NCI-H2029 (cell line): ENCODE data around the gene CPNE2.
"Not testable (repeated sequence)": the region's sequence is repeated elsewhere in the genome, so short reads cannot be mapped to it uniquely, and the experiment has no call there.

ENCODE experiments used
- DNase-seq: peaks from one replicate; lab custom pipeline; 2025; lab: John Stamatoyannopoulos, UW

The CPNE2 gene

DNA sequence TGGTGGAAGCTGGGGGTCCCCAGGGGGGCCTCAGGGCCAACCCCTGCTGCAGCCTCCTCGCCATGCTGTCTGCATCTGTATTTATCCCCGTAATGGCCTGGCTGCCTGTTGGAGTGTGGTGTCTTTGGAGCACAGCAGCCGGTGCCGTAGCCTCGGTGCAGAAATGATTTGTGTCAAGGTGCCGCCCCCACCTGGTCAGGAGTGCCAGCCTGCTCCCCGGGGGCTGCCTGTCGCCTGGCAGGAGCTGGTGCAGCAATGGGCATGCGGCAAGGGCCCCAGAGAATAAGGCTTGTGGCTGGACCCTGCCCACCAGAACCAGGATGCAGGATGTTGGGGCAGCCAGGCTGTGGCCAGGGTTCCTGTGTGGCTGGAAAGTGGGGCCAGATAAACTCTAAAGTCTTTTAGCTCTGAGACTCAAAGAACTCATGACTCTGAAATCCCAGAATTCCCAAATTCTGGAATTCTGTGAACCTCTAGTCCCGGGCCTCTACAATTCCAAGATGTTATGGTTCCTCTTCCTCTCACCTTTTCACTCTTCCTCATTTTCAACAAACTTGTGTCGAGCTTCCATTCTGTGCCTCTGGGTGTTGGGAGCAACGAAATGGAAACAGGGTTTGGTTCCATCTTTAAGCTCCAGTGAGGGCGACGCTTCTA lies 5.9 kb downstream of the CPNE2 start:
- DNase-seq: no peak

- not testable (repeated sequence) for DNase-seq
Measured at GRCh38 chr16:57099965-57100364, 7.6 kb downstream of the CPNE2 start.

- no peak for DNase-seq
Measured at GRCh38 chr16:57100445-57100844, 8.1 kb downstream of the CPNE2 start.

DNA sequence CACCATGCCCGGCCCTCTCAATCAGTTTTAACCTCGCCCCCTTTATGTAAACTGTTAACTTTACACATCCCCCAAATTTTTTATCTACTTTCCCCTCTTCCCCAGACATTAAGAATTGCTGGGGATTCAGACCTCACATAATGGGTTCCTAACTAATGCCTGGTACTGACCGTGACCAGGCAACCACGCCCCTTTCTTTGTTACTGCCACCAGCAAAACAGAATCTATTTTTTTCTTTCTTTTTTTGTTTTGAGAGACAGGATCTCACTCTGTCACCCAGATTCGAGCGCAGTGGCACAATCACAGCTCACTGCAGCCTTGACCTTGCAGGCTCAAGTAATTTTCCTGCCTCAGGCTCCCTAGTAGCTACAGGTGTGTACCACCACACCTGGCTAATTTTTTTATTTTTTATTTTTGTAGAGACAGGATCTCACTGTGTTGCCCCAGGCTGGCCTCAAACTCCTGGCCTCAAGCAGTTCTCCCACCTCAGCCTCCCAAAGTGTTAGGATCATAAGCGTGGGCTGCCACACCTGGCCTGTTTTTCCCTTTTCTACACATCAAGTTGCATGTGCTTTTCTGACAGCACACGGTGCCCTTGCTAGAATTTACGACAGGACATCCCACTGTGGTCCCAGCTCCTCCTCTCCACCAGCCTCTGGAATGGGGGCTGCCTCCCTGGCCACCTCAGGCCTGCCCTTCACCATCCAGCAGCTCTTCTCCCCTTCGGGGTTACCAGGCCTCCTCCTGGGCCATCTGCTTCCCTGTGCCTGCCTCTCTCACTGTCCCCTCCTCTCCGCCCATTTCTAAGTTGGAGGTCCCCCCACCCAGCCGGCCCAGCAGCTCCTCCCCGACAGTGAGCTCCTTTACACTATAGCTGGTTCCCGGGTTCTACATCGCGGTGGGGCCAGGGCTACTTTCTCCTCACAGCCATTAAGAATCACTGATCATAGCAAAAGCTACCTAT lies 10.8 kb downstream of the CPNE2 start:
- no peak for DNase-seq

GRCh38 chr16:57104706-57105105 lies 12.3 kb downstream of the CPNE2 start:
- DNase-seq: no peak

DNA sequence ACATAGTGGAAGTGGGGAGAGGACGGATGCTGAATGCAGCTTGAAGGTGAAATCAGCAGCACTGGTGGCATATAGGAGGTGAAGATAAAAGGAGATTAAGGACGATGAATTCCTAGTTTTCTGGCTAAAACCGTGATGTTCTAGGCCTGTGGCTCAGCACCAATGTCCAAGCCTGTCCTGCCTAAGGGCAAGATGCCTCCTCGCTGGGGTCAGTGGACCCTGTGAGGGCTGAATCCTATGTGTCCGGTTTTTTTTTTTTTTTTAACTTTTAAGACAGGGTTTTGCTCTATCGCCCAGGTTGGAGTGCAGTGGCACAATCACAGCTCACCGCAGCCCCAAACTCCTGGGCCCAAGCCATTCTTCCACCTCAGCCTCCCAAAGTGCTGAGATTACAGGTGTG lies 12.8 kb downstream of the CPNE2 start:
- no peak for DNase-seq

GRCh38 chr16:57106767-57107166 lies 14.4 kb downstream of the CPNE2 start:
- no peak for DNase-seq

GRCh38 chr16:57107321-57107922 lies 15.0 kb downstream of the CPNE2 start:
- no peak for DNase-seq

GRCh38 chr16:57108432-57108831 lies 16.0 kb downstream of the CPNE2 start:
- DNase-seq: no peak

DNA sequence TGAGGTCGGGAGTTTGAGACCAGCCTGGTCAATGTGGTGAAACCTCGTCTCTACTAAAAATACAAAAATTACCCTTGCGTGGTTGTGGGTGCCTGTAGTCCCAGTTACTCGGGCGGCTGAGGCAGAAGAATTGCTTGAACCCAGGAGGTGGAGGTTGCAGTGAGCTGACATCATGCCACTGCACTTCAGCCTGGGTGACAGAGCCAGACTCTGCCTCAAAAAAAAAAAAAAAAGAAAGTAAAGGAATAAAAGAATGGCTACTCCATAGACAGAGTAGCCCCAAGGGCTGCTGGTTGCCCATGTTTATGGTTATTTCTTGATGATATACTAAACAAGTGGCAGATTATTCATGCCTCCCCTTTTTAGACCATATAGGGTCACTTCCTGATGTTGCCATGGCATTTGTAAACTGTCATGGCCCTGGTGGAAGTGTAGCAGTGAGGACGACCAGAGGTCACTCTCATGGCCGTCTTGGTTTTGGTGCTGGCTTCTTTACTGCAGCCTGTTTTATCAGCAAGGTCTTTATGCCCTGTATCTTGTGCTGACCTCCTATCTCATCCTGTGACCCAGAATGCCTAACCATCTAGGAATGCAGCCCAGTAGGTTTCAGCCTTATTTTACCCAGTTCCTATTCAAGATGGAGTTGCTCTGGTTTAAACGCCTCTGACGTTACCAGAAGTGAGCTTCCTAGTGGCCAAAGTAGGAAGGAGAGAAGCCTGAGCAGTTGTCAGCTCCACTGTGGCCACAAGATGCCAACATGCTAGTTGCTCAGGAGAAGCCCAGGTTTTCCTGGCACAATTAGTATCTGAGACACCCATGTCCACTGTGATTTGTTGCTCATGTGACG lies 17.1 kb downstream of the CPNE2 start:
- DNase-seq: not testable (repeated sequence)

DNA sequence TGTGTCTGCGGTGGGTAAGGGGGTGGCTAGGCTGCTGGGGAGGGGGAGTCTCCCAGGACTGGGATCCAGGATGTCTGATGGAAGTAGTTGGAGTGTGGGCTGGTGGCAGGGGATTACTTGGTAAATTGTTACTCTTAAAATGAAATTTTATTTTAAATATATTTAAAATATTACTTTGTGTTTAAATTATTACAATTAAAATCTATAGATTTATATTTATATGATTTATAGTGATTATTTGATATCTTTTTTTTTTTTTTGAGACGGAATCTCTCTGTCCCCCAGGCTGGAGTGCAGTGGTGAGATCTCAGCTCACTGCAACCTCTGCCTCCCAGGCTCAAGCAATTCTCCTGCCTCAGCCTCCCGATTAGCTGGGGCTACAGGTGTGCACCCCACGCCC lies 18.6 kb downstream of the CPNE2 start:
- DNase-seq: no peak

GRCh38 chr16:57111420-57111819 lies 19.0 kb downstream of the CPNE2 start:
- DNase-seq: no peak

DNA sequence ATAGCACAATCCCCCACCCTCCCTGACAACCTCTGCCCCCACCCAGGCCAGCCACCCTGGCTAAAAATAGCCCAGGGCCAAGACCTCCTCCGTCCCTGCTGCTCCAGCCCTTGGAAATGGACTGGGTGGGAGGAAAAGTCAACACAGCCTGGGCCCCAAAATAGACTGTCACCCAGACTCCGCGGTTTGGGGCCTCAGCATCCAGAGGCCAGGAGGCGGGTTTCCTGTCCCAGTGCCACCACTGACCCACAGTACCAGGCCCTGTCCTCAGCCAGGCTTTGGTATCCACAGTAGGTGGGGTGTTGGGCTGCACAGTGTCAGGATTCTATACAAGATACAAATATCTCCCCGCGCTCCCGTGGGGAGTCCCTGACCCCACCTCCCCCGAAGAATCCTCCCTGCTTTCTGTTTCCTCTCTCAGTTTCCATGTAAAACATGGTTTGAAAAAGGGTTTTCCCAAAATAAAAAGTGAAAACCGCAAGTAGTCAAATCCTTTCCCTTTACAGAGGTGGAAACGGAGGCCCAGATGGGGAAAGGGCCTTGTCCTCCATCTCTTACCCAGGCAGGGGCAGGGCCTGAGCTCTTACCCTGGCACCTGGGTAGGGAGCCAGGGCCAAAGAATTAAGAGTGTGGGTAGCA lies 20.1 kb downstream of the CPNE2 start:
- DNase-seq: no peak

- no peak for DNase-seq
Measured at GRCh38 chr16:57113042-57113453, 20.7 kb downstream of the CPNE2 start.

DNA sequence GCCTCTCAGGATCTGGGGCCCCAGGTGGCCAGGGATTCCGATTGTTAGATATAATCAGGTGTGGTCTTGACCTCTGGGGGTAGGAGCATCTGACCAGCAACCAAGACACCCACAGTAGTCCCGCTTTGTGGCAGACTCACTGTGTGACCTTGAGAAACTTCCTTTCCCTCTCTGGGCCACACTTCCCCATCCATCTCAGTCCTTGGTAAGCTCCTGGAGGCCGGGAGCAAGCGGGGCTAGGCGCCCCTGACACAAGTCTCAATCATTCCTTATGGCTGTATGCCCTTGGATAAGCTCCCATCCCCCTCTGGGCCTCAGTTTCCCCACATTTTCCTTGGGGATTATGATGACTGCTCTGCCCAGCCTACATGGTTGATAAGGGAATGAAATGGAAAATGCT lies 21.3 kb downstream of the CPNE2 start:
- DNase-seq: no peak

DNA sequence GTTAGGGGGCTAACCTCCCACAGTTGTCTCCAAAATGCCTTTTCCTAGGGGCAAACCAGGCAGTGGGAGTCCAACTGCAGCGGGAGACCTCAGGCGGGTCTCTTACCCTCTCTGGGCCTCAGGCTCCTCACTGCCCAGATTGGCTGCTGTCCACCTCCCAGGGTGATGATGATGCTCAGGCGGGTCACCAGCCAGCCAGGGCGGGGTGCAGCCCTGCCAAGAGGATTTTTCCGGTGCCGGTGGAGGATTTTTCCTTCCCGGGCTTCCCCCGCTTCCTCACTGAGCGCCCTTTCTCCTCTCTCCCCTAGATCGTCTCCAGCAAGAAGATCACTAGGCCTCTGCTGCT lies 22.8 kb downstream of the CPNE2 start:
- DNase-seq: no peak

GRCh38 chr16:57115514-57116182 lies 23.3 kb downstream of the CPNE2 start:
- no peak for DNase-seq

GRCh38 chr16:57118461-57119084 lies 26.2 kb downstream of the CPNE2 start:
- DNase-seq: no peak

- no peak for DNase-seq
Measured at GRCh38 chr16:57123216-57123973, 31.0 kb downstream of the CPNE2 start.
